CD4-positive, alpha-beta memory T cell (primary cell): ENCODE results near the gene NAA38. TPM values are rescaled to one million over a fixed set of nuclear protein-coding genes. Genes with fewer than 3 reads are reported as not detected.

Experiments used
- CTCF ChIA-PET: fragments of 350-600 bp; sonication (Branson Sonifier 250); formaldehyde crosslinking; loops from one replicate; lab custom pipeline; 2021; ENCODE audit warnings: inconsistent platforms; ENCODE audit not compliant: partially characterized antibody; lab: Charles Lee
- POLR2A ChIA-PET: fragments of 350-600 bp; sonication (Branson Sonifier 250); formaldehyde crosslinking; loops from one replicate; lab custom pipeline; 2021; ENCODE audit not compliant: partially characterized antibody; lab: Charles Lee
- DNase-seq, 5 donors: peaks; one replicate each; pipeline versions ENCODE4 v3.0.0 to v3.0.0-alpha.2; 2020 to 2022; ENCODE audit warnings: mixed read lengths in 1 of 5
- H3K27ac ChIP-seq: one replicate; pipeline ENCODE4 v1.7.0; 2013; ENCODE audit warnings: low read depth, low read length
- H3K27me3 ChIP-seq: 2 replicates; pipeline ENCODE4 v1.7.0; 2013; ENCODE audit warnings: mild to moderate bottlenecking, low read length, moderate library complexity; ENCODE audit not compliant: insufficient read depth
- H3K36me3 ChIP-seq: 2 replicates; pipeline ENCODE4 v1.7.0; 2013; ENCODE audit warnings: mild to moderate bottlenecking, low read length, moderate library complexity; ENCODE audit not compliant: insufficient read depth
- H3K4me1 ChIP-seq: 2 replicates; pipeline ENCODE4 v1.7.0; 2013; ENCODE audit warnings: mild to moderate bottlenecking, low read length, moderate library complexity; ENCODE audit not compliant: insufficient read depth
- H3K4me3 ChIP-seq, 2 donors: one replicate each; pipeline ENCODE4 v1.7.0; 2013; ENCODE audit warnings: low read length in 2 of 2, mild to moderate bottlenecking in 1 of 2
- H3K9me3 ChIP-seq, 2 donors: one replicate each; pipeline ENCODE4 v1.7.0; 2013; ENCODE audit warnings: low read length in 2 of 2, control low read depth in 1 of 2; ENCODE audit not compliant: control insufficient read depth in 1 of 2
- H3K27ac Mint-ChIP-seq, 7 donors: one replicate each; pipeline ENCODE4 v1.8.0; 2020 to 2021; ENCODE audit warnings: mixed read lengths in 7 of 7, mild to moderate bottlenecking in 6 of 7, inconsistent platforms in 3 of 7, moderate library complexity in 3 of 7
- H3K27me3 Mint-ChIP-seq, 2 donors: one replicate each; pipeline ENCODE4 v1.8.0; 2020 to 2021; ENCODE audit warnings: mixed read lengths in 2 of 2
- H3K36me3 Mint-ChIP-seq, 2 donors: one replicate each; pipeline ENCODE4 v1.8.0; 2020 to 2021; ENCODE audit warnings: mixed read lengths in 2 of 2, inconsistent platforms in 1 of 2, mild to moderate bottlenecking in 1 of 2
- H3K4me1 Mint-ChIP-seq, 4 donors: one replicate each; pipeline ENCODE4 v1.8.0; 2020 to 2021; ENCODE audit warnings: mixed read lengths in 4 of 4, mild to moderate bottlenecking in 1 of 4
- H3K4me3 Mint-ChIP-seq, 8 donors: one replicate each; pipeline ENCODE4 v1.8.0; 2020 to 2021; ENCODE audit warnings: mixed read lengths in 8 of 8, mild to moderate bottlenecking in 7 of 8, moderate library complexity in 6 of 8, inconsistent platforms in 3 of 8
- H3K9me3 Mint-ChIP-seq, 8 donors: one replicate each; pipeline ENCODE4 v1.8.0; 2020 to 2021; ENCODE audit warnings: mixed read lengths in 8 of 8, mild to moderate bottlenecking in 5 of 8, inconsistent platforms in 3 of 8, moderate library complexity in 1 of 8
- intact Hi-C: fragments of 100-400 bp; cut with micrococcal nuclease; formaldehyde crosslinking; loops from one replicate; pipeline ENCODE4 v1.15.1; 2023
- polyA plus RNA-seq, 2 donors: library from polyadenylated mRNA; unstranded; fragments of 300-500 nt; fragmentation: Illumina TruSeq; gene quantifications; one replicate each; pipeline ENCODE4 v1.2.3, GENCODE V29; 2021
- total RNA-seq, 2 experiments: library from RNA; stranded (reverse); gene quantifications; one replicate each; pipeline ENCODE4 v1.2.3, GENCODE V29; 2021

NAA38 gene
- 10 to 100 TPM; 23.1 to 25.8 TPM for total RNA-seq
- 100 to 1,000 TPM; 139 to 149 TPM for polyA plus RNA-seq

- intact Hi-C loops, result loop anchor here (1.0 to 5.0 kb wide), 7 partner anchors 15 to 285 kb away; partner anchors contain the start of genes CNTROB and KDM6B
- peak; percentile 97 to 99 (median 98) for DNase-seq
- H3K36me3 Mint-ChIP-seq, result peaks cover 5 to 10% of the 10 kb centered on the region in 2 donors
- CTCF ChIA-PET, result interaction anchor here (0.6 to 2.6 kb wide), 19 partner anchors 12 to 225 kb away, joined by 3 to 16 read pairs (median 4); partner anchors contain the start of genes KDM6B and RNF227
- no peak within 1 kb of the TSS for H3K4me3 Mint-ChIP-seq
- no peaks in the 10 kb centered on the region for H3K27me3 Mint-ChIP-seq
- H3K9me3 Mint-ChIP-seq, result no peaks in the 10 kb centered on the region
- Histone ChIP-seq H3K27ac (peak within 1 kb of the TSS; percentile 81), H3K27me3 (no peaks in the 10 kb centered on the region), H3K36me3 (peaks cover 10% of the 10 kb centered on the region), H3K9me3 (no peaks in the 10 kb centered on the region), H3K4me1 (peaks cover 33% of the 10 kb centered on the region), H3K4me3 (peak within 1 kb of the TSS; percentile 67 to 96)
- POLR2A ChIA-PET, result interaction anchor here (0.7 to 5.1 kb wide), 29 partner anchors 11 to 527 kb away, joined by 3 to 73 read pairs (median 6); partner anchors contain the start of genes AURKB, CNTROB, KCNAB3 and KDM6B
- H3K4me1 Mint-ChIP-seq, result peaks cover under 1 to 11% (median 8%) of the 10 kb centered on the region in 4 donors
- H3K27ac Mint-ChIP-seq, result no peak within 1 kb of the TSS
Measured at GRCh38 chr17:7856811-7857712, at the start of gene NAA38. Gene NAA38 (minus strand): TSS chr17:7857559. CDS start chr17:7857463, 96 bp downstream.

GRCh38 chr17:7903154-7904103 lies 46.1 kb upstream of the NAA38 start:
- Mint-ChIP-seq H3K9me3 (no peaks in the 10 kb centered on the region), H3K27me3 (no peaks in the 10 kb centered on the region), H3K27ac (peak overlapping the region in 3 of 7 donors; percentile 2 to 60 (median 60)), H3K36me3 (peaks cover 86 to 90% of the 10 kb centered on the region in 2 donors), H3K4me1 (peaks cover 0 to 2% (median 0%) of the 10 kb centered on the region in 4 donors), H3K4me3 (no peak overlapping the region)
- DNase-seq, result no peak
- H3K4me3 ChIP-seq, result no peak overlapping the region
- H3K36me3 ChIP-seq, result peaks cover 90% of the 10 kb centered on the region
- ChIA-PET CTCF (interaction anchor here (0.7 to 1.5 kb wide), 4 partner anchors 83 to 87 kb away, joined by 3 to 5 read pairs (median 4); no protein-coding TSS in a partner anchor), POLR2A (interaction anchor here (0.7 kb wide), 2 partner anchors 18 to 86 kb away, joined by 3 to 4 read pairs; no protein-coding TSS in a partner anchor)
- intact Hi-C loops, result no loop called here
- H3K27ac ChIP-seq, result no peak overlapping the region
- no peaks in the 10 kb centered on the region for H3K27me3 ChIP-seq
- H3K4me1 ChIP-seq, result no peaks in the 10 kb centered on the region
- no peaks in the 10 kb centered on the region for H3K9me3 ChIP-seq

GRCh38 chr17:7897773-7898172 lies 40.4 kb upstream of the NAA38 start:
- peak; percentile 29 to 43 (median 36) for DNase-seq
- Histone ChIP-seq H3K4me3 (no peak overlapping the region), H3K4me1 (no peaks in the 10 kb centered on the region), H3K9me3 (no peaks in the 10 kb centered on the region), H3K27ac (no peak overlapping the region), H3K27me3 (no peaks in the 10 kb centered on the region), H3K36me3 (peaks cover 80% of the 10 kb centered on the region)
- Mint-ChIP-seq H3K36me3 (peaks cover 65 to 84% of the 10 kb centered on the region in 2 donors), H3K9me3 (no peaks in the 10 kb centered on the region), H3K27me3 (no peaks in the 10 kb centered on the region), H3K27ac (peak overlapping the region; percentile 11 to 82 (median 38)), H3K4me3 (no peak overlapping the region), H3K4me1 (peaks cover 7 to 27% (median 11%) of the 10 kb centered on the region in 4 donors)
- CTCF ChIA-PET, result interaction anchor here (1.2 to 5.4 kb wide), 12 partner anchors 13 to 92 kb away, joined by 3 to 55 read pairs (median 6); partner anchors contain the start of gene NAA38
- POLR2A ChIA-PET, result interaction anchor here (1.2 to 1.9 kb wide), 5 partner anchors 12 to 41 kb away, joined by 3 to 7 read pairs (median 5); partner anchors contain the start of genes CYB5D1, NAA38 and RNF227
- intact Hi-C loops, result no loop called here

- Mint-ChIP-seq H3K27ac (peak overlapping the region in 4 of 7 donors; percentile 24 to 89 (median 32)), H3K9me3 (no peaks in the 10 kb centered on the region), H3K36me3 (peaks cover 62 to 80% of the 10 kb centered on the region in 2 donors), H3K4me1 (peaks cover 7 to 27% (median 11%) of the 10 kb centered on the region in 4 donors), H3K27me3 (no peaks in the 10 kb centered on the region), H3K4me3 (no peak overlapping the region)
- ChIA-PET CTCF (interaction anchor here (0.6 to 5.4 kb wide), 12 partner anchors 16 to 92 kb away, joined by 3 to 55 read pairs (median 6); partner anchors contain the start of gene NAA38), POLR2A (interaction anchor here (1.3 to 1.9 kb wide), 3 partner anchors 11 to 40 kb away, joined by 5 to 7 read pairs (median 7); partner anchors contain the start of genes CYB5D1, NAA38 and RNF227)
- Histone ChIP-seq H3K9me3 (no peaks in the 10 kb centered on the region), H3K36me3 (peaks cover 78% of the 10 kb centered on the region), H3K27ac (no peak overlapping the region), H3K4me1 (no peaks in the 10 kb centered on the region), H3K4me3 (no peak overlapping the region), H3K27me3 (no peaks in the 10 kb centered on the region)
- intact Hi-C loops, result no loop called here
- no peak for DNase-seq
Measured at GRCh38 chr17:7897090-7897489, 39.7 kb upstream of the NAA38 start.

- H3K27ac ChIP-seq, result no peak overlapping the region
- H3K9me3 ChIP-seq, result no peaks in the 10 kb centered on the region
- no peaks in the 10 kb centered on the region for H3K27me3 ChIP-seq
- H3K4me1 Mint-ChIP-seq, result peaks cover 7 to 37% (median 14%) of the 10 kb centered on the region in 4 donors
- no peak overlapping the region for H3K4me3 ChIP-seq
- intact Hi-C loops, result no loop called here
- H3K27ac Mint-ChIP-seq, result peak overlapping the region in 4 of 7 donors; percentile 7 to 66 (median 16)
- no peaks in the 10 kb centered on the region for H3K27me3 Mint-ChIP-seq
- no peak for DNase-seq
- ChIA-PET CTCF (interaction anchor here (1.0 to 1.2 kb wide), 2 partner anchors 32 to 96 kb away, joined by 3 to 4 read pairs; no protein-coding TSS in a partner anchor), POLR2A (no interaction called here)
- peaks cover 2% of the 10 kb centered on the region for H3K4me1 ChIP-seq
- no peaks in the 10 kb centered on the region for H3K9me3 Mint-ChIP-seq
- H3K4me3 Mint-ChIP-seq, result no peak overlapping the region
- H3K36me3 ChIP-seq, result peaks cover 84% of the 10 kb centered on the region
- H3K36me3 Mint-ChIP-seq, result peaks cover 70 to 82% of the 10 kb centered on the region in 2 donors
Measured at GRCh38 chr17:7894866-7895265, 37.5 kb upstream of the NAA38 start.

GRCh38 chr17:7894226-7894625 lies 36.9 kb upstream of the NAA38 start:
- peaks cover 64 to 81% of the 10 kb centered on the region in 2 donors for H3K36me3 Mint-ChIP-seq
- no peak overlapping the region for H3K27ac ChIP-seq
- peak overlapping the region in 3 of 7 donors; percentile 27 to 57 (median 45) for H3K27ac Mint-ChIP-seq
- intact Hi-C loops, result no loop called here
- H3K4me3 Mint-ChIP-seq, result no peak overlapping the region
- CTCF ChIA-PET, result interaction anchor here (1.0 to 1.2 kb wide), 2 partner anchors 31 to 96 kb away, joined by 3 to 4 read pairs; no protein-coding TSS in a partner anchor
- H3K4me1 Mint-ChIP-seq, result peaks cover 7 to 37% (median 16%) of the 10 kb centered on the region in 4 donors
- POLR2A ChIA-PET, result no interaction called here
- H3K4me1 ChIP-seq, result peaks cover 8% of the 10 kb centered on the region
- H3K4me3 ChIP-seq, result no peak overlapping the region
- H3K9me3 ChIP-seq, result no peaks in the 10 kb centered on the region
- peaks cover 83% of the 10 kb centered on the region for H3K36me3 ChIP-seq
- no peaks in the 10 kb centered on the region for H3K27me3 ChIP-seq
- no peaks in the 10 kb centered on the region for H3K27me3 Mint-ChIP-seq
- no peaks in the 10 kb centered on the region for H3K9me3 Mint-ChIP-seq
- no peak for DNase-seq
